Activated CD4-positive, alpha-beta T cell treated with anti-CD3 and anti-CD28 coated beads, Interleukin-2, Interleukin-6, amounts not matched to agents 100 ng/mL and 50 ng/mL, durations not matched to agents 16 hours and 8 hours (primary cell): ENCODE measurements around the gene INPP4B.

Source experiments
- DNase-seq: peaks from one replicate; pipeline ENCODE4 v3.0.0-alpha.2; 2020

INPP4B gene

GRCh38 chr4:142463206-142463605, 382.9 kb downstream of the INPP4B start:
- no peak for DNase-seq

- no peak for DNase-seq
These were observed 393.8 kb downstream of the INPP4B start for GRCh38 chr4:142452161-142452855.

GRCh38 chr4:142449771-142450373, 396.2 kb downstream of the INPP4B start:
- no peak for DNase-seq

- DNase-seq = no peak
These were observed 399.1 kb downstream of the INPP4B start for GRCh38 chr4:142447009-142447408.

GRCh38 chr4:142443469-142443868, 402.6 kb downstream of the INPP4B start:
- DNase-seq = no peak

- no peak for DNase-seq
These were observed 406.0 kb downstream of the INPP4B start for GRCh38 chr4:142440093-142440492.

GRCh38 chr4:142435599-142436235, 410.4 kb downstream of the INPP4B start:
- DNase-seq = no peak

GRCh38 chr4:142434519-142435224, 411.4 kb downstream of the INPP4B start:
- DNase-seq = no peak

- DNase-seq = no peak
These were observed 417.4 kb downstream of the INPP4B start for GRCh38 chr4:142428715-142429114.

GRCh38 chr4:142427456-142427855, 418.6 kb downstream of the INPP4B start:
- DNase-seq = no peak

- DNase-seq = no peak
These were observed 422.2 kb downstream of the INPP4B start for GRCh38 chr4:142423861-142424260.

GRCh38 chr4:142420311-142421095, 425.6 kb downstream of the INPP4B start:
- DNase-seq = no peak

- no peak for DNase-seq
These were observed 426.4 kb downstream of the INPP4B start for GRCh38 chr4:142419712-142420111.

- DNase-seq = no peak
These were observed 427.4 kb downstream of the INPP4B start for GRCh38 chr4:142418697-142419096.

- DNase-seq = peak; percentile 90
These were observed 429.3 kb downstream of the INPP4B start for GRCh38 chr4:142416711-142417275.

GRCh38 chr4:142416121-142416520, 430.0 kb downstream of the INPP4B start:
- DNase-seq = no peak

- DNase-seq = no peak
These were observed 431.6 kb downstream of the INPP4B start for GRCh38 chr4:142414366-142414990.

GRCh38 chr4:142413485-142413884, 432.6 kb downstream of the INPP4B start:
- no peak for DNase-seq

GRCh38 chr4:142411993-142412392, 434.1 kb downstream of the INPP4B start:
- DNase-seq = no peak

- no peak for DNase-seq
These were observed 438.1 kb downstream of the INPP4B start for GRCh38 chr4:142408003-142408441.

GRCh38 chr4:142407596-142407995, 438.5 kb downstream of the INPP4B start:
- no peak for DNase-seq
